Liver (tissue), 9 donors: ENCODE measurements around the gene OR51I2. TPM values are rescaled to one million over a fixed set of nuclear protein-coding genes. Genes with fewer than 3 reads are reported as not detected.

Source experiments
- DNase-seq: peaks from one replicate; pipeline ENCODE4 v3.0.0-alpha.2; 2017; ENCODE audit warnings: low spot score
- H3K27ac ChIP-seq, 2 donors: one replicate each; pipeline ENCODE4 v1.7.0; 2013; ENCODE audit warnings: inconsistent platforms in 2 of 2, low read length in 2 of 2, control low read depth in 1 of 2, low read depth in 1 of 2, mild to moderate bottlenecking in 1 of 2
- H3K27me3 ChIP-seq, 4 donors: one replicate each; pipeline versions ENCODE4 v1.6.1 to v1.7.0; 2013; ENCODE audit warnings: low read length in 3 of 4, inconsistent platforms in 1 of 4, mild to moderate bottlenecking in 1 of 4, moderate library complexity in 1 of 4; ENCODE audit not compliant: control insufficient read depth in 4 of 4, insufficient read depth in 4 of 4
- H3K36me3 ChIP-seq, 4 donors: one replicate each; pipeline versions ENCODE4 v1.6.1 to v1.7.0; 2013; ENCODE audit warnings: low read length in 3 of 4, mild to moderate bottlenecking in 3 of 4, low read depth in 1 of 4, moderate library complexity in 1 of 4; ENCODE audit not compliant: control insufficient read depth in 4 of 4, insufficient read depth in 3 of 4
- H3K4me1 ChIP-seq, 4 donors: one replicate each; pipeline versions ENCODE4 v1.6.1 to v1.7.0; 2013; ENCODE audit warnings: low read length in 3 of 4, mild to moderate bottlenecking in 3 of 4, moderate library complexity in 1 of 4; ENCODE audit not compliant: control insufficient read depth in 4 of 4, insufficient read depth in 4 of 4
- H3K4me3 ChIP-seq, 3 donors: one replicate each; pipeline versions ENCODE4 v1.6.1 to v1.7.0; 2013; ENCODE audit warnings: low read length in 3 of 3, control low read depth in 1 of 3, low read depth in 1 of 3, mild to moderate bottlenecking in 1 of 3
- H3K9ac ChIP-seq, 2 donors: one replicate each; pipeline ENCODE4 v1.7.0; 2013; ENCODE audit warnings: low read length in 2 of 2, mild to moderate bottlenecking in 2 of 2, moderate library complexity in 2 of 2, control low read depth in 1 of 2, low read depth in 1 of 2
- H3K9me3 ChIP-seq, 4 donors: one replicate each; pipeline versions ENCODE4 v1.6.1 to v1.7.0; 2013; ENCODE audit warnings: low read length in 3 of 4; ENCODE audit not compliant: control insufficient read depth in 4 of 4
- CTCF ChIP-seq: fragments of 150-350 bp; IDR thresholded peaks from 2 replicates; pipeline ENCODE4 v1.5.1; 2017; ENCODE audit warnings: improper control_type of control experiment, low read depth, low read length; ENCODE audit not compliant: missing input control
- EGR1 ChIP-seq, 2 donors: IDR thresholded peaks; 2 replicates each; pipeline ENCODE4 v1.6.1; 2016 to 2018; ENCODE audit warnings: antibody characterized with exemption in 2 of 2, low read depth in 2 of 2
- FOXA2 ChIP-seq: IDR thresholded peaks from 2 replicates; pipeline ENCODE4 v1.6.1; 2016; ENCODE audit warnings: antibody characterized with exemption
- GABPA ChIP-seq, 2 donors: IDR thresholded peaks in 1 of 2; conservative IDR thresholded peaks in 1 of 2; 2 replicates each; pipeline ENCODE4 v1.6.1; 2016; ENCODE audit warnings: antibody characterized with exemption in 2 of 2, mild to moderate bottlenecking in 1 of 2, moderate library complexity in 1 of 2
- HNF4A ChIP-seq, 2 donors: conservative IDR thresholded peaks; 2 replicates each; pipeline ENCODE4 v1.6.1; 2016; ENCODE audit warnings: antibody characterized with exemption in 2 of 2, mild to moderate bottlenecking in 2 of 2
- HNF4G ChIP-seq: IDR thresholded peaks from 2 replicates; pipeline ENCODE4 v1.6.1; 2016; ENCODE audit warnings: antibody characterized with exemption
- JUND ChIP-seq, 2 donors: IDR thresholded peaks; 2 replicates each; pipeline ENCODE4 v1.6.1; 2016; ENCODE audit warnings: antibody characterized with exemption in 2 of 2
- MAX ChIP-seq: IDR thresholded peaks from 2 replicates; pipeline ENCODE4 v1.6.1; 2016; ENCODE audit warnings: antibody characterized with exemption
- NR2F2 ChIP-seq: IDR thresholded peaks from 2 replicates; pipeline ENCODE4 v1.6.1; 2016; ENCODE audit warnings: antibody characterized with exemption
- RAD21 ChIP-seq, 2 donors: IDR thresholded peaks; 2 replicates each; pipeline ENCODE4 v1.6.1; 2016; ENCODE audit warnings: antibody characterized with exemption in 2 of 2, mild to moderate bottlenecking in 2 of 2
- REST ChIP-seq: IDR thresholded peaks from 2 replicates; pipeline ENCODE4 v1.6.1; 2016; ENCODE audit warnings: antibody characterized with exemption, mild to moderate bottlenecking
- RXRA ChIP-seq, 2 donors: IDR thresholded peaks; 2 replicates each; pipeline ENCODE4 v1.6.1; 2017 to 2018; ENCODE audit warnings: antibody characterized with exemption in 2 of 2, mild to moderate bottlenecking in 1 of 2
- SP1 ChIP-seq: IDR thresholded peaks from 2 replicates; pipeline ENCODE4 v1.6.1; 2018; ENCODE audit warnings: antibody characterized with exemption, mild to moderate bottlenecking
- TAF1 ChIP-seq: conservative IDR thresholded peaks from 2 replicates; pipeline ENCODE4 v1.6.1; 2016; ENCODE audit warnings: antibody characterized with exemption, mild to moderate bottlenecking
- YY1 ChIP-seq: IDR thresholded peaks from 2 replicates; pipeline ENCODE4 v1.6.1; 2016; ENCODE audit warnings: antibody characterized with exemption, mild to moderate bottlenecking
- ZBTB33 ChIP-seq: IDR thresholded peaks from 2 replicates; pipeline ENCODE4 v1.6.1; 2016; ENCODE audit warnings: antibody characterized with exemption
- WGBS: extraction: QIAGEN DNeasy Blood & Tissue Kit; methylation state at CpG from one replicate; pipeline ENCODE4 v1.1.7; 2013; 5-methylcytosine and 5-hydroxymethylcytosine counted together
- polyA plus RNA-seq, 2 donors: library from polyadenylated mRNA; stranded (reverse) in 1 of 2; unstranded in 1 of 2; fragments of 200-250 nt in 1 of 2; fragments of >200 nt in 1 of 2; fragmentation: Nextera tagmentation in 1 of 2; extraction: Ambion mirVana in 1 of 2; gene quantifications; one replicate each; pipeline versions ENCODE4 v1.2.1 to v1.2.3, GENCODE V29; 2013 to 2015
- total RNA-seq, 2 donors: library from RNA; depleted of rRNA; stranded (reverse); fragments of >200 nt; gene quantifications; one replicate each; pipeline ENCODE4 v1.2.3, GENCODE V29; 2014
- donor health status: healthy.
- donor health status: healthy.
- donor health status: healthy.
- donor health status: healthy.
- donor health status: healthy.

The OR51I2 gene
- total and polyA plus RNA-seq, 4 donors, result not detected

GRCh38 chr11:5504403-5504921 is 55.3 kb downstream of the OR51I2 start:
- H3K27me3 ChIP-seq, result no peaks in the 10 kb centered on the region
- no peak overlapping the region for H3K27ac ChIP-seq
- no peak overlapping the region for H3K4me3 ChIP-seq
- no peaks in the 10 kb centered on the region for H3K36me3 ChIP-seq
- no peak for TF ChIP-seq GABPA (IDR thresholded peaks at IDR 0.05 in 1 of 2, conservative IDR thresholded peaks at IDR 0.05 in 1 of 2)
- TF ChIP-seq EGR1 (IDR thresholded peaks at IDR 0.05; ENCODE audit: low read depth in 2 of 2), result no peak
- TF ChIP-seq RAD21 (IDR thresholded peaks at IDR 0.05), result no peak
- no peak for TF ChIP-seq FOXA2
- TF ChIP-seq HNF4G, result no peak
- TF ChIP-seq SP1, result no peak
- no peak for TF ChIP-seq JUND (IDR thresholded peaks at IDR 0.05)
- no peak for TF ChIP-seq ZBTB33
- no peak for TF ChIP-seq NR2F2
- TF ChIP-seq YY1, result no peak
- no peak for DNase-seq
- H3K9ac ChIP-seq, result no peak overlapping the region
- WGBS, result 85% methylated on average over 2 of the region's 2 CpGs
- H3K9me3 ChIP-seq, result no peaks in the 10 kb centered on the region
- H3K4me1 ChIP-seq, result no peaks in the 10 kb centered on the region

- H3K27me3 ChIP-seq, result no peaks in the 10 kb centered on the region
- DNase-seq, result no peak
- no peak overlapping the region for H3K9ac ChIP-seq
- H3K9me3 ChIP-seq, result no peaks in the 10 kb centered on the region
- no peak for TF ChIP-seq NR2F2
- no peak for TF ChIP-seq HNF4A (conservative IDR thresholded peaks at IDR 0.05)
- no peak for TF ChIP-seq MAX
- no peak for TF ChIP-seq TAF1
- no peak for TF ChIP-seq RAD21 (IDR thresholded peaks at IDR 0.05)
- TF ChIP-seq RXRA (IDR thresholded peaks at IDR 0.05), result no peak
- TF ChIP-seq REST, result no peak
- TF ChIP-seq JUND (IDR thresholded peaks at IDR 0.05), result no peak
- no peak for TF ChIP-seq HNF4G
- TF ChIP-seq FOXA2, result no peak
- no peak for TF ChIP-seq SP1
- no peak for TF ChIP-seq ZBTB33
- TF ChIP-seq CTCF, result no peak
- 89% methylated on average over 9 of the region's 9 CpGs for WGBS
- H3K4me3 ChIP-seq, result no peak overlapping the region
- no peaks in the 10 kb centered on the region for H3K4me1 ChIP-seq
- H3K36me3 ChIP-seq, result no peaks in the 10 kb centered on the region
- H3K27ac ChIP-seq, result no peak overlapping the region
Measured at GRCh38 chr11:5505363-5506048, 56.4 kb downstream of the OR51I2 start.
